Adrenal gland (tissue), 12 donors: ENCODE results near the gene TMEM88. TPM values are rescaled to one million over a fixed set of nuclear protein-coding genes. Genes with fewer than 3 reads are reported as not detected.

Source experiments
- DNase-seq, 7 donors: peaks; one replicate each; pipeline ENCODE4 v3.0.0-alpha.2; 2019 to 2020
- H3K27ac ChIP-seq, 5 donors: fragments of 200-600 bp; sonication (generic) in 4 of 5; 1 replicate in 3 of 5; 2 replicates in 2 of 5; pipeline versions ENCODE4 v1.5.1 to v1.8.0; 2016 to 2020; ENCODE audit warnings: mild to moderate bottlenecking in 1 of 5
- H3K27me3 ChIP-seq: fragments of 200-600 bp; 2 replicates; pipeline ENCODE4 v1.8.0; 2021
- H3K36me3 ChIP-seq, 2 donors: fragments of 200-600 bp; replicated peaks in 1 of 2; 1 replicate in 1 of 2; 2 replicates in 1 of 2; pipeline versions ENCODE4 v1.5.1 to v1.8.0; 2018 to 2022
- H3K4me1 ChIP-seq, 2 donors: fragments of 200-600 bp; replicated peaks in 1 of 2; 1 replicate in 1 of 2; 2 replicates in 1 of 2; pipeline versions ENCODE4 v1.5.1 to v1.8.0; 2018 to 2021
- H3K4me3 ChIP-seq, 4 donors: fragments of 200-600 bp; sonication (generic) in 3 of 4; one replicate each; pipeline ENCODE4 v1.5.1; 2016 to 2018
- H3K9me3 ChIP-seq, 3 donors: fragments of 200-600 bp; sonication (generic) in 1 of 3; replicated peaks in 1 of 3; 1 replicate in 2 of 3; 2 replicates in 1 of 3; pipeline versions ENCODE4 v1.5.1 to v1.8.0; 2016 to 2021
- POLR2A ChIP-seq, 2 donors: fragments of 450-650 bp; IDR thresholded peaks; one replicate each; pipeline ENCODE4 v1.6.1; 2017; ENCODE audit warnings: antibody characterized with exemption in 2 of 2, mild to moderate bottlenecking in 2 of 2, moderate library complexity in 1 of 2
- WGBS, 4 donors: extraction: QIAGEN DNeasy Blood & Tissue Kit in 2 of 4; methylation state at CpG; one replicate each; pipeline versions ENCODE4 v1.1.5 to v1.1.7; 2013 to 2017; 5-methylcytosine and 5-hydroxymethylcytosine counted together
- intact Hi-C, 2 donors: fragments of 100-400 bp; cut with DNase I; formaldehyde crosslinking; loops; one replicate each; pipeline versions ENCODE4 v1.14.1 to v1.15.0; 2022 to 2023
- polyA plus RNA-seq, 3 donors: library from polyadenylated mRNA; stranded (reverse); fragments of 200-250 nt in 2 of 3; fragments of 350-450 nt in 1 of 3; fragmentation: Illumina TruSeq in 1 of 3; extraction: RNeasy Lipid Tissue Mini Kit (QIAGEN cat#74804) in 1 of 3; gene quantifications; one replicate each; pipeline ENCODE4 v1.2.3, GENCODE V29; 2013 to 2014
- total RNA-seq, 9 donors: library from RNA; depleted of rRNA in 4 of 9; stranded (reverse); fragments of >200 nt in 4 of 9; fragments of 120-200 nt in 1 of 9; fragmentation: NEBNext Ultra II Directional in 1 of 9; extraction: Animal tissue kit (Norgen Biotek cat#: 25700) in 1 of 9; gene quantifications; one replicate each; pipeline versions ENCODE4 v1.1.0 to v1.2.4, GENCODE V29; 2013 to 2023
- TF ChIP-seq, protein P1 (sequence below), 6 experiments: fragments of 450-650 bp in 4 of 6; fragments of 200-600 bp in 2 of 6; sonication (generic) in 1 of 6; IDR thresholded peaks; 1 replicate in 5 of 6; 2 replicates in 1 of 6; pipeline versions ENCODE4 v1.5.1 to v1.8.0; 2016 to 2021; ENCODE audit warnings: antibody characterized with exemption in 6 of 6, mild to moderate bottlenecking in 2 of 6, moderate library complexity in 1 of 6
- donor health status: healthy with polysubstance abuse.
- donor health status: Bipolar disorder and iron deficiency.
- donor health status: DM: yes; HTN: yes; CAD: no.
- donor health status: DM: no; HTN: no; CAD: no.
- donor health status: DM: no; HTN: no; CAD: no.
- donor health status: DM: yes; HTN: yes; CAD: no.

TMEM88 gene
- total and polyA plus RNA-seq, 12 donors, result 7.9 to 107 (median 25.1) TPM

DNA sequence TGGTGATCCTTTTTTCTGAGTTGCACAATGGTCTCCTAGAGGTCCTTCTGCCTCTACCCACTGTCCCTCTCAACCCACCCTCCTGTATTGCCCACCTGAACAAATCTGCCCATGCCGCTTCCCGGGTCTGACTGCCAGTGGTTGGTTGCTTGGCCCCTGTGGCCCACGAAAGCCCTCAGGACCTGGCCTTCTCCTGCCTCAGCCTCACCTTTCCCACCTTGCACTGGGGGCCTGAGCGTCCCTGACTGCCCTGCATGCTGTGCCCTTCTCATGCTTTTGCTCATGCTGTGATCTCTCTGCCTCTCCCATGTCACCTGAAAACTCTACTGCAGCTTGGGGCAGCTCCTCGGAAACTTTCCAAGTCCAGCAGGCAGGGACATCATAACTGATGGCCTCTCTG is 34.6 kb upstream of the TMEM88 start:
- 54 to 80% (median 65%) methylated on average over 5 of the region's 5 CpGs for WGBS, 4 donors
- H3K4me1 ChIP-seq, result peaks cover 0 to 4% of the 10 kb centered on the region in 2 donors
- H3K36me3 ChIP-seq, result no peaks in the 10 kb centered on the region
- H3K27ac ChIP-seq, result no peak overlapping the region
- DNase-seq, result no peak
- intact Hi-C loops, result loop anchor here in 1 of 2 donors (5.0 kb wide), 1 partner anchor 37 kb away; the partner anchor contains the start of genes CYB5D1, NAA38 and TMEM88
- no peak for TF ChIP-seq POLR2A (IDR thresholded peaks at IDR 0.05)
- TF ChIP-seq, protein P1, sequence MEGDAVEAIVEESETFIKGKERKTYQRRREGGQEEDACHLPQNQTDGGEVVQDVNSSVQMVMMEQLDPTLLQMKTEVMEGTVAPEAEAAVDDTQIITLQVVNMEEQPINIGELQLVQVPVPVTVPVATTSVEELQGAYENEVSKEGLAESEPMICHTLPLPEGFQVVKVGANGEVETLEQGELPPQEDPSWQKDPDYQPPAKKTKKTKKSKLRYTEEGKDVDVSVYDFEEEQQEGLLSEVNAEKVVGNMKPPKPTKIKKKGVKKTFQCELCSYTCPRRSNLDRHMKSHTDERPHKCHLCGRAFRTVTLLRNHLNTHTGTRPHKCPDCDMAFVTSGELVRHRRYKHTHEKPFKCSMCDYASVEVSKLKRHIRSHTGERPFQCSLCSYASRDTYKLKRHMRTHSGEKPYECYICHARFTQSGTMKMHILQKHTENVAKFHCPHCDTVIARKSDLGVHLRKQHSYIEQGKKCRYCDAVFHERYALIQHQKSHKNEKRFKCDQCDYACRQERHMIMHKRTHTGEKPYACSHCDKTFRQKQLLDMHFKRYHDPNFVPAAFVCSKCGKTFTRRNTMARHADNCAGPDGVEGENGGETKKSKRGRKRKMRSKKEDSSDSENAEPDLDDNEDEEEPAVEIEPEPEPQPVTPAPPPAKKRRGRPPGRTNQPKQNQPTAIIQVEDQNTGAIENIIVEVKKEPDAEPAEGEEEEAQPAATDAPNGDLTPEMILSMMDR (IDR thresholded peaks at IDR 0.05), result no peak
- no peaks in the 10 kb centered on the region for H3K27me3 ChIP-seq
- H3K9me3 ChIP-seq, result no peaks in the 10 kb centered on the region
- no peak overlapping the region for H3K4me3 ChIP-seq

DNA sequence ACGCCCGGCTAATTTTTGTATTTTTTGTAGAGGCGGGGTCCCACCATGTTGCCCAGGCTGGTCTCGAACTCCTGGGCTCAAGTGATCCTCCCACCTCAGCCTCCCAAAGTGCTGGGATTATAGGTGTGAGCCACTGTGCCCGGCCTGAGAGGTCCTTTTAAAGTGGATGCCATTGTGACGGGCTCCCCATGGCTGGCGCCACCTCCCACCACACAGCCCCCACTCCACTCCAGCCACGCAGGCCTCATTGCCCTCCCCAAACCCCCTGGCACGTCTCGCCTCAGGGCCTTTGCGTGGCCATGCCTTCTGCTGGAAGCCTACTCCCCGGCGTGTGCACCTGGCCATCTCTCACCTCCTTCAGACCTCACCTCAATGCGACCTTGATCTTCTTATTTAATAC is 32.7 kb upstream of the TMEM88 start:
- no peak for DNase-seq
- H3K27me3 ChIP-seq, result no peaks in the 10 kb centered on the region
- H3K4me1 ChIP-seq, result peaks cover 0 to 10% of the 10 kb centered on the region in 2 donors
- H3K9me3 ChIP-seq, result no peaks in the 10 kb centered on the region
- 61 to 71% (median 65%) methylated on average over 13 to 14 of the region's 14 CpGs for WGBS, 4 donors
- TF ChIP-seq POLR2A (IDR thresholded peaks at IDR 0.05), result no peak
- TF ChIP-seq, protein P1 (IDR thresholded peaks at IDR 0.05), result no peak
- no peak overlapping the region for H3K27ac ChIP-seq
- intact Hi-C loops, result loop anchor here (2.0 to 5.0 kb wide), 2 partner anchors 31 to 35 kb away; partner anchors contain the start of genes CYB5D1 (in 1 of the 2), NAA38 (in 1 of the 2) and TMEM88 (in 1 of the 2)
- no peaks in the 10 kb centered on the region for H3K36me3 ChIP-seq
- no peak overlapping the region for H3K4me3 ChIP-seq

DNA sequence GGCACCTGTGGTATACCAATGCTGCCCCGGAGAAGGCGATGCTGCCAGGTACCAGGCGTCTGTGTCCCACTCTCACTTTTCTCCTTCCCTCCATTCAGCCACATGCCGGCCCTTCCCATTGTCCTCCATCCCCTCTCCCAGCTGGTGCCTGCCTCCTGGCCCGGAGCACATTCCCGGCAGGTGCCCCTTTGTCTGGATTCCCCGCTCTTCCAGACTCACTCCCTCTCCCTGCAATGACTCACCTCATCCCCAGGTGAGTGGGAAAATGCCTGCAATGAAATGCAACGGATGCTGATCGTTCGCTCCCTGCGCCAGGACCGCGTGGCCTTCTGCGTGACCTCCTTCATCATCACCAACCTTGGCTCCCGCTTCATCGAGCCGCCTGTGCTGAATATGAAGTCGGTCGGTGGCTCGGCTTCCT is 31.3 kb upstream of the TMEM88 start:
- H3K27ac ChIP-seq, result no peak overlapping the region
- H3K9me3 ChIP-seq, result no peaks in the 10 kb centered on the region
- no peaks in the 10 kb centered on the region for H3K36me3 ChIP-seq
- peaks cover 0 to 10% of the 10 kb centered on the region in 2 donors for H3K4me1 ChIP-seq
- intact Hi-C loops, result loop anchor here (2.0 to 5.0 kb wide), 2 partner anchors 29 to 34 kb away; partner anchors contain the start of genes CYB5D1 (in 1 of the 2), NAA38 (in 1 of the 2) and TMEM88 (in 1 of the 2)
- WGBS, 4 donors, result 73 to 84% (median 75%) methylated on average over 20 of the region's 20 CpGs
- TF ChIP-seq, protein P1 (IDR thresholded peaks at IDR 0.05), result no peak
- no peak for TF ChIP-seq POLR2A (IDR thresholded peaks at IDR 0.05)
- no peak overlapping the region for H3K4me3 ChIP-seq
- no peaks in the 10 kb centered on the region for H3K27me3 ChIP-seq
- no peak for DNase-seq

DNA sequence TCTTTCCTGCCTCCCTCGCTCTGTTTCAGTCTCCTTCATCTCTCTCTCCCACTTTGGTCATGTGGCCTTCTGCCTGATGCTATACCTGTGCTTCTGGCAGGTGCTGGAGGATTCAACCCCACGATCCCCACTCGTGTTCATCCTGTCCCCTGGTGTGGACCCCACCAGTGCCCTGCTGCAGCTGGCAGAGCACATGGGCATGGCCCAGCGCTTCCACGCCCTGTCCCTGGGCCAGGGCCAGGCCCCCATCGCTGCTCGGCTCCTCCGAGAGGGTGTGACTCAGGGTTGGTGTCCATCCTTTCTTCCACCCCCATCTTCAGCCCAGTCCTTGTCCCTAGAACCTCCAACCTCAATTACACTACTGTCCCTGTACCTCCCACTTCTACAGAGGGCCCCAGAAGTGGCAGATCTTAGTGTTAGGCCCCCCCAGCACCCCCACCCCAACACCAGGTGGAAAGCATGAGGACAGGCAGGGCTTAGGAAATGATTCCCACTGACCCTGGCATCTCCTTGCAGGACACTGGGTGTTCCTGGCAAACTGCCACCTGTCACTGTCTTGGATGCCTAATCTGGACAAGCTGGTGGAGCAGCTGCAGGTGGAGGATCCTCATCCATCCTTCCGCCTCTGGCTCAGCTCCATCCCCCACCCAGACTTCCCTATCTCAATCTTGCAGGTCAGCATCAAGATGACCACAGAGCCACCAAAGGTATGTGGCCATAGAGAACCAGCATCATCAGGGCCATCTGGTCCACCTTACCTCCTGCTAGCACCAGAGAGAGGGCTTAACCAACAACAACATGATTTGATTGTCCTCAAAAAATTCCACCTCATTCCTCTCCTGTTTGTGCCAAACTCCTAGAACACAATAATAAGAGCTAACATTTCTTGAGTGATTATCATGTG is 30.6 kb upstream of the TMEM88 start:
- Histone ChIP-seq H3K9me3 (no peaks in the 10 kb centered on the region), H3K27ac (no peak overlapping the region), H3K4me1 (peaks cover 0 to 10% of the 10 kb centered on the region in 2 donors), H3K27me3 (no peaks in the 10 kb centered on the region), H3K36me3 (no peaks in the 10 kb centered on the region), H3K4me3 (no peak overlapping the region)
- TF ChIP-seq, protein P1 (IDR thresholded peaks at IDR 0.05), result no peak
- no peak for TF ChIP-seq POLR2A (IDR thresholded peaks at IDR 0.05)
- DNase-seq, result peak in 5 of 7 donors; percentile 25 to 60 (median 31)
- intact Hi-C loops, result loop anchor here in 1 of 2 donors (5.0 kb wide), 1 partner anchor 33 kb away; the partner anchor contains the start of genes CYB5D1, NAA38 and TMEM88
- WGBS, 4 donors, result 62 to 78% (median 73%) methylated on average over 9 of the region's 9 CpGs
